Sigmoid colon (tissue), 7 donors: ENCODE results near the gene SETDB2. TPM values are rescaled to one million over a fixed set of nuclear protein-coding genes. Genes with fewer than 3 reads are reported as not detected.

Source experiments
- DNase-seq: peaks from one replicate; pipeline ENCODE4 v3.0.0-alpha.2; 2019
- H3K27ac ChIP-seq, 4 donors: fragments of 200-600 bp; sonication (generic); one replicate each; pipeline ENCODE4 v1.5.1; 2016 to 2019; ENCODE audit warnings: mild to moderate bottlenecking in 1 of 4
- H3K27me3 ChIP-seq, 3 donors: fragments of 200-600 bp; sonication (generic); one replicate each; pipeline ENCODE4 v1.5.1; 2019; ENCODE audit warnings: mild to moderate bottlenecking in 1 of 3
- H3K36me3 ChIP-seq, 4 donors: fragments of 200-600 bp; sonication (generic); one replicate each; pipeline ENCODE4 v1.5.1; 2016 to 2019
- H3K4me1 ChIP-seq, 4 donors: fragments of 200-600 bp; sonication (generic); one replicate each; pipeline ENCODE4 v1.5.1; 2017 to 2019
- H3K4me3 ChIP-seq, 4 donors: fragments of 200-600 bp; sonication (generic); one replicate each; pipeline ENCODE4 v1.5.1; 2017 to 2019; ENCODE audit warnings: mild to moderate bottlenecking in 2 of 4, moderate library complexity in 1 of 4
- H3K9me3 ChIP-seq, 4 donors: fragments of 200-600 bp in 3 of 4; sonication (generic) in 3 of 4; one replicate each; pipeline versions ENCODE4 v1.5.1 to v1.6.1; 2013 to 2019
- CTCF ChIP-seq, 4 experiments: fragments of 450-650 bp in 3 of 4; fragments of 200-600 bp in 1 of 4; IDR thresholded peaks; one replicate each; pipeline ENCODE4 v1.5.1; 2016 to 2019; ENCODE audit warnings: antibody characterized with exemption in 4 of 4, mild to moderate bottlenecking in 3 of 4, moderate library complexity in 2 of 4
- EP300 ChIP-seq, 4 donors: sonication (generic); formaldehyde crosslinking; IDR thresholded peaks; one replicate each; pipeline ENCODE4 v1.6.1; 2017; ENCODE audit warnings: antibody characterized with exemption in 4 of 4
- POLR2A ChIP-seq, 2 donors: fragments of 450-650 bp; IDR thresholded peaks; one replicate each; pipeline ENCODE4 v1.6.1; 2016; ENCODE audit warnings: antibody characterized with exemption in 2 of 2, mild to moderate bottlenecking in 2 of 2, moderate library complexity in 2 of 2
- POLR2AphosphoS5 ChIP-seq, 4 donors: sonication (generic); formaldehyde crosslinking; IDR thresholded peaks; one replicate each; pipeline ENCODE4 v1.6.1; 2017; ENCODE audit warnings: antibody characterized with exemption in 4 of 4
- WGBS, 2 donors: extraction: QIAGEN DNeasy Blood & Tissue Kit; methylation state at CpG; one replicate each; pipeline ENCODE4 v1.1.7; 2013; 5-methylcytosine and 5-hydroxymethylcytosine counted together
- intact Hi-C: fragments of 100-400 bp; cut with DNase I; formaldehyde crosslinking; loops from one replicate; pipeline ENCODE4 v1.15.1; 2023
- polyA plus RNA-seq, 3 donors: library from polyadenylated mRNA; stranded (reverse); fragments of 200-250 nt; gene quantifications; one replicate each; pipeline ENCODE4 v1.2.3, GENCODE V29; 2013
- total RNA-seq, 4 donors: library from RNA; depleted of rRNA; stranded (reverse); fragments of >200 nt; gene quantifications; one replicate each; pipeline ENCODE4 v1.1.0, GENCODE V29; 2016
- donor health status: healthy with polysubstance abuse.
- donor health status: Bipolar disorder and iron deficiency.
- donor health status: healthy.

Gene SETDB2
- total and polyA plus RNA-seq, 7 donors, result 3.6 to 12.5 (median 7.5) TPM

- H3K27ac ChIP-seq, result no peak overlapping the region
- intact Hi-C loops, result no loop called here
- TF ChIP-seq POLR2A (IDR thresholded peaks at IDR 0.05) (no peak), CTCF (IDR thresholded peaks at IDR 0.05) (no peak), EP300 (IDR thresholded peaks at IDR 0.05) (no peak), POLR2AphosphoS5 (IDR thresholded peaks at IDR 0.05) (no peak)
- H3K4me1 ChIP-seq, result peaks cover 0 to 32% (median 19%) of the 10 kb centered on the region in 4 donors
- no peaks in the 10 kb centered on the region for H3K9me3 ChIP-seq
- no peak overlapping the region for H3K4me3 ChIP-seq
- H3K36me3 ChIP-seq, result no peaks in the 10 kb centered on the region
- no peak for DNase-seq
- no peaks in the 10 kb centered on the region for H3K27me3 ChIP-seq
- 65 to 76% methylated on average over 2 of the region's 2 CpGs for WGBS, 2 donors
These were observed 31.3 kb upstream of the SETDB2 start for GRCh38 chr13:49412749-49413148.

GRCh38 chr13:49417161-49417560 is 26.9 kb upstream of the SETDB2 start:
- Histone ChIP-seq H3K27me3 (no peaks in the 10 kb centered on the region), H3K4me3 (no peak overlapping the region), H3K27ac (no peak overlapping the region), H3K4me1 (no peaks in the 10 kb centered on the region), H3K36me3 (no peaks in the 10 kb centered on the region), H3K9me3 (no peaks in the 10 kb centered on the region)
- intact Hi-C loops, result no loop called here
- TF ChIP-seq EP300 (IDR thresholded peaks at IDR 0.05) (no peak), CTCF (IDR thresholded peaks at IDR 0.05) (no peak), POLR2AphosphoS5 (IDR thresholded peaks at IDR 0.05) (no peak), POLR2A (IDR thresholded peaks at IDR 0.05) (no peak)
- DNase-seq, result no peak
- WGBS, 2 donors, result 93 to 94% methylated on average over 3 of the region's 3 CpGs

GRCh38 chr13:49418206-49418605 is 25.9 kb upstream of the SETDB2 start:
- Histone ChIP-seq H3K4me1 (no peaks in the 10 kb centered on the region), H3K9me3 (no peaks in the 10 kb centered on the region), H3K27me3 (no peaks in the 10 kb centered on the region), H3K36me3 (no peaks in the 10 kb centered on the region), H3K27ac (no peak overlapping the region), H3K4me3 (no peak overlapping the region)
- 85 to 90% methylated on average over 1 of the region's 1 CpG for WGBS, 2 donors
- intact Hi-C loops, result no loop called here
- no peak for DNase-seq
- TF ChIP-seq CTCF (IDR thresholded peaks at IDR 0.05) (no peak), POLR2A (IDR thresholded peaks at IDR 0.05) (no peak)

- TF ChIP-seq CTCF (IDR thresholded peaks at IDR 0.05), result no peak
- TF ChIP-seq POLR2AphosphoS5 (IDR thresholded peaks at IDR 0.05), result no peak
- no peak for TF ChIP-seq EP300 (IDR thresholded peaks at IDR 0.05)
- intact Hi-C loops, result no loop called here
- Histone ChIP-seq H3K9me3 (no peaks in the 10 kb centered on the region), H3K4me3 (no peak overlapping the region), H3K4me1 (no peaks in the 10 kb centered on the region), H3K27me3 (no peaks in the 10 kb centered on the region), H3K36me3 (peaks cover 0 to 7% (median 0%) of the 10 kb centered on the region in 4 donors), H3K27ac (no peak overlapping the region)
- no peak for DNase-seq
- 76 to 86% methylated on average over 3 of the region's 3 CpGs for WGBS, 2 donors
These were observed 24.8 kb upstream of the SETDB2 start for GRCh38 chr13:49419276-49419675.

GRCh38 chr13:49421391-49421790 is 22.7 kb upstream of the SETDB2 start:
- H3K27me3 ChIP-seq, result no peaks in the 10 kb centered on the region
- H3K36me3 ChIP-seq, result peaks cover 0 to 7% (median 0%) of the 10 kb centered on the region in 4 donors
- intact Hi-C loops, result no loop called here
- no peak overlapping the region for H3K27ac ChIP-seq
- H3K4me1 ChIP-seq, result no peaks in the 10 kb centered on the region
- 92 to 95% methylated on average over 3 of the region's 3 CpGs for WGBS, 2 donors
- no peaks in the 10 kb centered on the region for H3K9me3 ChIP-seq
- no peak for DNase-seq
- H3K4me3 ChIP-seq, result no peak overlapping the region
- no peak for TF ChIP-seq CTCF (IDR thresholded peaks at IDR 0.05)
- no peak for TF ChIP-seq POLR2AphosphoS5 (IDR thresholded peaks at IDR 0.05)
- TF ChIP-seq POLR2A (IDR thresholded peaks at IDR 0.05), result no peak
- no peak for TF ChIP-seq EP300 (IDR thresholded peaks at IDR 0.05)
